HepG2 (cell line): ENCODE results near the gene LAMA5. TPM values are rescaled to one million over a fixed set of nuclear protein-coding genes. Genes with fewer than 3 reads are reported as not detected.

Experiments
- CAMTA2 ChIP-seq: sonication (generic); formaldehyde crosslinking; IDR thresholded peaks from 2 replicates; pipeline ENCODE4 v1.4.0; 2020; ENCODE audit warnings: mild to moderate bottlenecking, missing genetic modification reagents, borderline replicate concordance
- GTF3A ChIP-seq: sonication (generic); formaldehyde crosslinking; conservative IDR thresholded peaks from 2 replicates; pipeline ENCODE4 v1.4.0; 2020; ENCODE audit warnings: mild to moderate bottlenecking, missing genetic modification reagents
- HDAC2 ChIP-seq: sonication (generic); formaldehyde crosslinking; IDR thresholded peaks from 2 replicates; pipeline ENCODE4 v1.4.0; 2020; ENCODE audit warnings: missing genetic modification reagents
- ISL2 ChIP-seq: sonication (generic); formaldehyde crosslinking; IDR thresholded peaks from 2 replicates; pipeline ENCODE4 v1.5.0; 2020; ENCODE audit warnings: missing genetic modification reagents
- MBD4 ChIP-seq: IDR thresholded peaks from 2 replicates; pipeline ENCODE4 v1.6.1; 2012; ENCODE audit warnings: low read length, inconsistent platforms, borderline replicate concordance
- SOX13 ChIP-seq, 3 experiments: fragments of 450-650 bp in 1 of 3; sonication (generic) in 1 of 3; formaldehyde crosslinking in 1 of 3; IDR thresholded peaks in 2 of 3; conservative IDR thresholded peaks in 1 of 3; 2 replicates each; pipeline versions ENCODE4 v1.5.0 to v1.6.1; 2016 to 2020; ENCODE audit warnings: antibody characterized with exemption in 1 of 3, mild to moderate bottlenecking in 1 of 3, missing compliant biosample characterization in 1 of 3, missing genetic modification reagents in 1 of 3, moderate library complexity in 1 of 3
- ZNF143 ChIP-seq: sonication (generic); formaldehyde crosslinking; IDR thresholded peaks from 2 replicates; pipeline ENCODE4 v1.4.0; 2020; ENCODE audit warnings: missing genetic modification reagents
- ZNF263 ChIP-seq: sonication (generic); formaldehyde crosslinking; IDR thresholded peaks from 2 replicates; pipeline ENCODE4 v1.4.0; 2020; ENCODE audit warnings: missing genetic modification reagents
- ZNF274 ChIP-seq: sonication (generic); formaldehyde crosslinking; IDR thresholded peaks from 2 replicates; pipeline ENCODE4 v1.5.1; 2020; ENCODE audit warnings: mild to moderate bottlenecking, missing genetic modification reagents
- ZNF451 ChIP-seq: sonication (generic); formaldehyde crosslinking; IDR thresholded peaks from 2 replicates; pipeline ENCODE4 v1.5.0; 2020; ENCODE audit warnings: mild to moderate bottlenecking, missing genetic modification reagents
- ZNF556 ChIP-seq: sonication (generic); formaldehyde crosslinking; IDR thresholded peaks from 2 replicates; pipeline ENCODE4 v1.4.0; 2020; ENCODE audit warnings: mild to moderate bottlenecking, missing genetic modification reagents, borderline replicate concordance
- ZNF577 ChIP-seq: sonication (generic); formaldehyde crosslinking; IDR thresholded peaks from 2 replicates; pipeline ENCODE4 v1.4.0; 2020; ENCODE audit warnings: mild to moderate bottlenecking, low read depth, missing genetic modification reagents, borderline replicate concordance
- ZNF709 ChIP-seq: sonication (generic); formaldehyde crosslinking; IDR thresholded peaks from 2 replicates; pipeline ENCODE4 v1.5.0; 2020; ENCODE audit warnings: mild to moderate bottlenecking, missing genetic modification reagents
- ZNF891 ChIP-seq: sonication (generic); formaldehyde crosslinking; IDR thresholded peaks from 2 replicates; pipeline ENCODE4 v1.5.0; 2020; ENCODE audit warnings: mild to moderate bottlenecking, missing genetic modification reagents
- polyA plus RNA-seq, 8 experiments: library from polyadenylated mRNA; depleted of rRNA in 3 of 8; stranded (reverse) in 7 of 8; unstranded in 1 of 8; fragments of >200 nt; fragmentation: Illumina TruSeq in 4 of 8; extraction: Trizol in 4 of 8; gene quantifications; 2 replicates each; pipeline versions ENCODE4 v1.2.1 to v1.2.3, GENCODE V29; 2011 to 2016; ENCODE audit warnings: low read depth in 4 of 8, missing spikeins in 1 of 8, mixed read lengths in 1 of 8; ENCODE audit not compliant: insufficient read depth in 1 of 8
- total RNA-seq, 5 experiments: library from RNA; depleted of rRNA; stranded (reverse); fragments of >200 nt; fragmentation: Illumina TruSeq; extraction: Trizol; gene quantifications; 2 replicates each; pipeline ENCODE4 v1.2.3, GENCODE V29; 2016; ENCODE audit warnings: low read depth in 1 of 5
- TF ChIP-seq, protein P1 (sequence below): sonication (generic); formaldehyde crosslinking; IDR thresholded peaks from 2 replicates; pipeline ENCODE4 v1.5.0; 2020; ENCODE audit warnings: missing genetic modification reagents
- TF ChIP-seq, protein P2 (sequence below): IDR thresholded peaks from 2 replicates; pipeline ENCODE4 v1.6.1; 2016

The LAMA5 gene
- total and polyA plus RNA-seq, 2 of the 13 experiments (the other 11 are each of a cell fraction or from before 2014, with no cell fraction given), result 21.0 to 44.7 TPM

DNA sequence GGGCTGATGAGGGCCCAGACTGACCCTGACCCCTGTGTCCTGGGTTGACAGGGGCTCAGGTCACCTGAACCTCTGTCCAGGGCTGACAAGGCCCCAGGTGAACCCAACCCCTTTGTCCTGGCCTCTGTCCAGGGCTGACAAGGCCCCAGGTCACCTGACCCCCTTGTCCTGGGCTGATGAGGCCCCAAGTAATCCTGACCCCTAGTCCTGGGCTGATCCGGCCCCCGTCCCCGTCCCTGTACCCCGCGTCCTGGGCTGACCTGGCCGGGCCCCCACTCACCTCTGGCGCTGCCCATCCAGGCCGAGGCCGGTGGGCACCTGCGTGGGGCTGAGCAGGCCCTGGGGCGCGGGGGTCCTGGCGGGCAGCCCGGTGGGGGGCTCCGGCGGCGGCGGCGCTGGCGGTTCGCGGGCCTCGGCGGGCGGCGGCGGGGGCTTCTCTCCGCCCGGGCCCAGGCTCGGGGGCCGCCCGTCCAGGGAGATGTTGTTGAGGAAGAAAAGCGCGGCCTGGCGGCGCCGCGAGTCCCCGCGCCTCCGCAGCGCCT, 39.6 kb upstream of the LAMA5 start (continued):
- TF ChIP-seq, protein P1, sequence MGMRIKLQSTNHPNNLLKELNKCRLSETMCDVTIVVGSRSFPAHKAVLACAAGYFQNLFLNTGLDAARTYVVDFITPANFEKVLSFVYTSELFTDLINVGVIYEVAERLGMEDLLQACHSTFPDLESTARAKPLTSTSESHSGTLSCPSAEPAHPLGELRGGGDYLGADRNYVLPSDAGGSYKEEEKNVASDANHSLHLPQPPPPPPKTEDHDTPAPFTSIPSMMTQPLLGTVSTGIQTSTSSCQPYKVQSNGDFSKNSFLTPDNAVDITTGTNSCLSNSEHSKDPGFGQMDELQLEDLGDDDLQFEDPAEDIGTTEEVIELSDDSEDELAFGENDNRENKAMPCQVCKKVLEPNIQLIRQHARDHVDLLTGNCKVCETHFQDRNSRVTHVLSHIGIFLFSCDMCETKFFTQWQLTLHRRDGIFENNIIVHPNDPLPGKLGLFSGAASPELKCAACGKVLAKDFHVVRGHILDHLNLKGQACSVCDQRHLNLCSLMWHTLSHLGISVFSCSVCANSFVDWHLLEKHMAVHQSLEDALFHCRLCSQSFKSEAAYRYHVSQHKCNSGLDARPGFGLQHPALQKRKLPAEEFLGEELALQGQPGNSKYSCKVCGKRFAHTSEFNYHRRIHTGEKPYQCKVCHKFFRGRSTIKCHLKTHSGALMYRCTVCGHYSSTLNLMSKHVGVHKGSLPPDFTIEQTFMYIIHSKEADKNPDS (CRISPR knock-in tag), result no peak
- TF ChIP-seq HDAC2 (CRISPR knock-in tag), result peak; percentile 46; the same call in 1 of the 2 replicates
- TF ChIP-seq ZNF274, result no peak
- no peak for TF ChIP-seq CAMTA2 (CRISPR knock-in tag)
- TF ChIP-seq GTF3A (CRISPR knock-in tag), result no peak
- no peak for TF ChIP-seq MBD4
- TF ChIP-seq ISL2, result no peak
- no peak; the same call in 1 of the 2 replicates for TF ChIP-seq ZNF451 (CRISPR knock-in tag)
- peak; percentile 52; the same call in 1 of the 2 replicates for TF ChIP-seq ZNF891 (CRISPR knock-in tag)
- TF ChIP-seq ZNF577 (CRISPR knock-in tag), result no peak
- peak; percentile 61; the same call in 1 of the 2 replicates for TF ChIP-seq SOX13 (IDR thresholded peaks at IDR 0.05)
- peak in 1 of 2 experiments; percentile 84; a peak in 2 of 4 replicates for TF ChIP-seq SOX13 (CRISPR knock-in tag; conservative IDR thresholded peaks at IDR 0.05 in 1 of 2, IDR thresholded peaks at IDR 0.05 in 1 of 2)
- 0 out of 2 replicates have a peak, but pooled peaks have one; percentile 31 for TF ChIP-seq ZNF263 (CRISPR knock-in tag)
- TF ChIP-seq ZNF556 (CRISPR knock-in tag), result no peak
- TF ChIP-seq ZNF143 (CRISPR knock-in tag), result no peak
- TF ChIP-seq, protein P2, sequence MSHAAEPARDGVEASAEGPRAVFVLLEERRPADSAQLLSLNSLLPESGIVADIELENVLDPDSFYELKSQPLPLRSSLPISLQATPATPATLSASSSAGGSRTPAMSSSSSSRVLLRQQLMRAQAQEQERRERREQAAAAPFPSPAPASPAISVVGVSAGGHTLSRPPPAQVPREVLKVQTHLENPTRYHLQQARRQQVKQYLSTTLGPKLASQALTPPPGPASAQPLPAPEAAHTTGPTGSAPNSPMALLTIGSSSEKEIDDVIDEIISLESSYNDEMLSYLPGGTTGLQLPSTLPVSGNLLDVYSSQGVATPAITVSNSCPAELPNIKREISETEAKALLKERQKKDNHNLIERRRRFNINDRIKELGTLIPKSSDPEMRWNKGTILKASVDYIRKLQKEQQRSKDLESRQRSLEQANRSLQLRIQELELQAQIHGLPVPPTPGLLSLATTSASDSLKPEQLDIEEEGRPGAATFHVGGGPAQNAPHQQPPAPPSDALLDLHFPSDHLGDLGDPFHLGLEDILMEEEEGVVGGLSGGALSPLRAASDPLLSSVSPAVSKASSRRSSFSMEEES (CRISPR knock-in tag), result peak; percentile 63; the same call in 1 of the 2 replicates
- TF ChIP-seq ZNF709, result no peak
